H1 (cell line): ENCODE measurements around the gene MTRFR. TPM values are rescaled to one million over a fixed set of nuclear protein-coding genes. Genes with fewer than 3 reads are reported as not detected.

Experiments
- CHD2 ChIP-seq: IDR thresholded peaks from 2 replicates; pipeline ENCODE4 v1.6.1; 2012; ENCODE audit warnings: low read length, improper control_type of control experiment
- EGR1 ChIP-seq: IDR thresholded peaks from 2 replicates; pipeline ENCODE4 v1.6.1; 2011; ENCODE audit warnings: low read depth, low read length, borderline replicate concordance
- KDM4A ChIP-seq: IDR thresholded peaks from one replicate; pipeline ENCODE4 v1.7.1; 2012; ENCODE audit warnings: low read depth, mild to moderate bottlenecking, moderate library complexity, low read length, inconsistent platforms; ENCODE audit not compliant: severe bottlenecking
- KDM5A ChIP-seq: fragments of 200-600 bp; IDR thresholded peaks from 2 replicates; pipeline ENCODE4 v1.7.1; 2012; ENCODE audit warnings: mild to moderate bottlenecking, low read length, inconsistent platforms, mixed read lengths
- POU5F1 ChIP-seq: IDR thresholded peaks from 2 replicates; pipeline ENCODE4 v1.6.1; 2011; ENCODE audit warnings: low read depth, mild to moderate bottlenecking, low read length, moderate library complexity
- SRF ChIP-seq: IDR thresholded peaks from 2 replicates; pipeline ENCODE4 v1.6.1; 2011; ENCODE audit warnings: mild to moderate bottlenecking, low read depth, low read length, moderate library complexity
- TCF12 ChIP-seq: IDR thresholded peaks from 2 replicates; pipeline ENCODE4 v1.6.1; 2011; ENCODE audit warnings: low read depth, mild to moderate bottlenecking, low read length
- YY1 ChIP-seq: IDR thresholded peaks from 2 replicates; pipeline ENCODE4 v1.6.1; 2011; ENCODE audit warnings: low read depth, mild to moderate bottlenecking, low read length
- polyA plus RNA-seq, 7 experiments: library from polyadenylated mRNA; depleted of rRNA in 3 of 7; stranded (reverse) in 5 of 7; unstranded in 2 of 7; fragments of >200 nt in 5 of 7; fragments of 200-250 nt in 2 of 7; gene quantifications; 1 replicate in 5 of 7; 2 replicates in 1 of 7; 4 replicates in 1 of 7; pipeline versions ENCODE4 v1.2.1 to v1.2.3, GENCODE V29; 2011 to 2013; ENCODE audit warnings: missing spikeins in 2 of 7, mixed read lengths in 2 of 7
- total RNA-seq: library from RNA; stranded (reverse); fragmentation: NEBNext Ultra II Directional; extraction: Animal tissue kit (Norgen Biotek cat#: 25700); gene quantifications from 2 replicates; pipeline ENCODE4 v1.2.1, GENCODE V29; 2021
- TF ChIP-seq, protein P1 (sequence below): IDR thresholded peaks from 2 replicates; pipeline ENCODE4 v1.6.1; 2011; ENCODE audit warnings: low read length, improper control_type of control experiment

MTRFR gene
- total and polyA plus RNA-seq, 2 of the 8 experiments (the other 6 are each of a cell fraction or from before 2014, with no cell fraction given): 9.2 to 12.9 TPM

DNA sequence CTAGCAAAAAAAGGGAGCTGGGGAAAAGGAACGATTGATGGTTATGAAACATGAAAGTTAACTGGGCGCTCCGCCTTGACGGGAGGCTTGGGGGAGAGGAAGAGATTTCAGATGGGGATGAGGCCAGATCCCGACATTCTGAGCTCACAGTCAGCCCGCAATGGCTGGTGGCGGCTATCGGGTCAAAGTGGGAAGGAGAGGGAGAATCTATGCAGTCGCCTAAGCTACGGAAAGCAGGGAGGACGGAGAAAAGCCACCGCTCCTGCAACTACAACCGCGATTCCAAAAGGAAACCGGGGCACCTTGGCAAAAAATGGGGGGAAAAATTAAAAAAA lies 797 bp upstream of the MTRFR start (continued):
- no peak for TF ChIP-seq TCF12
- no peak for TF ChIP-seq POU5F1
- TF ChIP-seq, protein P1, sequence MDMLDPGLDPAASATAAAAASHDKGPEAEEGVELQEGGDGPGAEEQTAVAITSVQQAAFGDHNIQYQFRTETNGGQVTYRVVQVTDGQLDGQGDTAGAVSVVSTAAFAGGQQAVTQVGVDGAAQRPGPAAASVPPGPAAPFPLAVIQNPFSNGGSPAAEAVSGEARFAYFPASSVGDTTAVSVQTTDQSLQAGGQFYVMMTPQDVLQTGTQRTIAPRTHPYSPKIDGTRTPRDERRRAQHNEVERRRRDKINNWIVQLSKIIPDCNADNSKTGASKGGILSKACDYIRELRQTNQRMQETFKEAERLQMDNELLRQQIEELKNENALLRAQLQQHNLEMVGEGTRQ: no peak
- no peak for TF ChIP-seq EGR1
- TF ChIP-seq YY1: 0 out of 2 replicates have a peak, but pooled peaks have one; percentile 43
- TF ChIP-seq KDM5A: no peak
- TF ChIP-seq SRF: no peak
- no peak for TF ChIP-seq CHD2
- peak; percentile 3 for TF ChIP-seq KDM4A
